VCaP (cell line): ENCODE data around the gene PLD1.

Source experiments
- H3K27ac ChIP-seq: fragments of 450-650 bp; 2 replicates; pipeline ENCODE4 v1.5.1; 2017
- TF ChIP-seq, protein P1 (sequence below): fragments of 450-650 bp; conservative IDR thresholded peaks from 2 replicates; pipeline ENCODE4 v1.5.1; 2017; ENCODE audit warnings: mild to moderate bottlenecking, moderate library complexity

The PLD1 gene

DNA sequence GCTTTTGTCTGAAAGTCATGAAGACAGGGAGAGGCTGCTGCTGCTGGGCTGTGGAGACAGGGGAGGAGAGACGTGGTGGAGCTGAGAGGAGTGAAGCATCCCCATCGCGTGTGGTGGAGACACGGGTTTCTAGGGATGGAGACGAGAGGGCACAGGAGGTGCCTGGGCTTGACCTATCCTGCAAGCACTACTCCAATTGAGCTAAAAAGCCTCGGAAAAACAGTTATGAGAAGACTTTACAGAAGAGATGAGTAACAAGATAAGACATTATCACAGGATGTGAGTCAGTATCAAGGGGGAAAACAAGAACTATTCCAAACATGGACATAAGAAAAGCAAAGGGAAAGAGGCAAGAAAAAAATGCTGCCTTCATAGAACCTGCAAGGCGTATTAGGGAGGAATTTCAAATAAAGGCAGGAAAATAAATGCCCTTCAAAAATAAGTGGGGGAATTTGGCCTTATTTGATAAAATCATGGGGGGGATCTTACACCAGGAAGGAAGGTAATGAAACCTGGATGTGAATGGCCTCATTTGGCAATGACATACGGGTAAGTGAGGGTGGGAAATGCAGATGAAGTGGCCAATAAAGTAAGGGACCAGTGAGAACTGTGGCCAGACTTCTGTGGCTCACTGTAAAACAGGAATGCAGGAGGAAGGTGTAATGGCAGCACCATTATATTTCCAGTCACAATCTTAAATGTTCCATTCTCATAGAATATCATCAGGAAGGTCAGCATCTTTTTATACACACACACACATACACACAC is 97.9 kb downstream of the PLD1 start:
- TF ChIP-seq, protein P1, sequence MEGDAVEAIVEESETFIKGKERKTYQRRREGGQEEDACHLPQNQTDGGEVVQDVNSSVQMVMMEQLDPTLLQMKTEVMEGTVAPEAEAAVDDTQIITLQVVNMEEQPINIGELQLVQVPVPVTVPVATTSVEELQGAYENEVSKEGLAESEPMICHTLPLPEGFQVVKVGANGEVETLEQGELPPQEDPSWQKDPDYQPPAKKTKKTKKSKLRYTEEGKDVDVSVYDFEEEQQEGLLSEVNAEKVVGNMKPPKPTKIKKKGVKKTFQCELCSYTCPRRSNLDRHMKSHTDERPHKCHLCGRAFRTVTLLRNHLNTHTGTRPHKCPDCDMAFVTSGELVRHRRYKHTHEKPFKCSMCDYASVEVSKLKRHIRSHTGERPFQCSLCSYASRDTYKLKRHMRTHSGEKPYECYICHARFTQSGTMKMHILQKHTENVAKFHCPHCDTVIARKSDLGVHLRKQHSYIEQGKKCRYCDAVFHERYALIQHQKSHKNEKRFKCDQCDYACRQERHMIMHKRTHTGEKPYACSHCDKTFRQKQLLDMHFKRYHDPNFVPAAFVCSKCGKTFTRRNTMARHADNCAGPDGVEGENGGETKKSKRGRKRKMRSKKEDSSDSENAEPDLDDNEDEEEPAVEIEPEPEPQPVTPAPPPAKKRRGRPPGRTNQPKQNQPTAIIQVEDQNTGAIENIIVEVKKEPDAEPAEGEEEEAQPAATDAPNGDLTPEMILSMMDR: no peak
- H3K27ac ChIP-seq: no peak overlapping the region

DNA sequence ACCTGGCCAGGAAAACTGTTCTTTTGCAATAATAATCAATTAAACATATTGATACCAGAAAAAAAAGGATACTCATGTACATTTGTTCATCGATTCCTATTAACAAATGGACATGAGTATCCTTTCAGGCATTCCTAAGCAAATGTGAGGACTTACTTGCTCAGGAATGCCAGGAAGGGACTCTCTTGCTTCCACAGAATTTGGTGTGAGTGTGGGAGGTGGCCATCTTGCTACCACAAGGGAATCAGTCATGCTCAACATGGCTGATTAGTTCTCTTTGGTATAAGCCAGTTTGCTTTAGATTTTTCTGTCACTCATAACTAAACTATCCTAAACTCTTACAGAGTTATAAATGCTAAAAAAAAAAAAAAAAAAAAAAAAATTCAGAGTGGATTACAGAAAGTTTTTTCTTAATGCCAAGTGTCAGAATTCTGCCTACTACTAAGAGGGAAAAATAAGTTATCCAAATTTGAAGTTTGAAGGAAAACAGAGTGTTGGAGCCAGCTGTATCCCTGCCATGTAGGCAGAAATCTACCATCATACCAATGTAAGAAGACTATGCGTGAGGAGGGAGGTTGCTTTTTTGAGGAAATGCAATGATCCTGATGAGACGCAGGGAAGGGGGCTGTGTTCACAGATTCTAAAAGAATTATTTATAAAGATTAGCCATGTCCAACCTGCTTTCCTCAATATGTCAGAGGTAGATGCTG is 98.7 kb downstream of the PLD1 start:
- TF ChIP-seq, protein P1: no peak
- H3K27ac ChIP-seq: no peak overlapping the region

DNA sequence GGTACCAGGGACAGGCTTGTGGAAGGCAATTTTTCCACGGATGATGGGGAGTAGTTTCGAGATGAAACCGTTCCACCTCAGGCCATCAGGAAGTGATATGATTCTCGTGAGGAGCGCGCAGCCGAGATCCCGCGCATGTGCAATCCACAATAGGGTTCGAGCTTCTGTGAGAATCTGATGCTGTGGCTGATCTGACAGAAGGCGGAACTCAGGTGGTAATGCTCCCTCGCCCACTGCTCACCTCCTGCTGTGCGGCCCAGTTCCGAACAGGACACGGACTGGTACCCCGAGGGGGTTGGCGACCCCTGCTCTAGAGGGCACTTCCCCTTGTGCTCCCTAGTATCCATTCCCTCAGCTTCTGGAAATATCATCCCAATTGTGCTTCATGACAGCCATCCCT is 99.9 kb downstream of the PLD1 start:
- TF ChIP-seq, protein P1: no peak
- no peak overlapping the region for H3K27ac ChIP-seq

DNA sequence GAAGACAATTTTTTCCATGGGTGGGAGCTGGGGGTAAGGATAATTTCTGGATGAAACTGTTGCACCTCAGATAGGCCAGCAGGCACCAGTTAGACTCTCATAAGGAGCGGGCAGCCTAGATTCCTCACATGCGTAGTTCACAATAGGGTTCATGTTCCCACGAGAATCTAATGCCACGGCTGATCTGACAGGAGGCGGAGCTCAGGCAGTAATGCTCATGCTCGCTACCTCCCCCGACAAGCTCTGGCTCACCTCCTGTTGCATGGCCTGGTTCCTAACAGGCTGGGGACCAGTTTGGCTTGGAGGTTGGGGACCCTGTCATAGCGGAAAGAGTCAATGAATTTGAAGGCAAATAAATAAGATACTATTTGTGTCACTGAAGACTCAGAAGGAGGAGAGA is 105.5 kb downstream of the PLD1 start:
- TF ChIP-seq, protein P1: no peak

DNA sequence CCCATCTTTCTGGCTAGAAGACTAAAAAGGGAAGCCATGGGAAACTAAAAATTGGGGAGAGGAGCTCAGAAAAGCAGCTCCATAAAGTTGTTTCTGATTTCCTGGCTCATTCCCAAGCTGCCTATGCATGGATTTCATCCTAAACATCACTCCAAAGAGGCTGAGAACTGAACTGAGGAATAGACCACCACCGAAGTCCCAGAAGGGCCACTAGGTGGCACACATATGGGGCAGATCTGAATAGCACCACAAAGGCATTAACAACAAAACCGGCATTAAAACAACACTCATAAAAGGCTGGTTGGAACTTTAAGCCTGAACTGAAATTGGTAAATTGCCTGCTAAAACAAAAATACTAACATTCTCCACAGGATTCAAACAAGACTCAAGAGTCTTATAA is 106.3 kb downstream of the PLD1 start:
- H3K27ac ChIP-seq: no peak overlapping the region
- TF ChIP-seq, protein P1: peak; percentile 82

More for the DNA sequence above, 105.5 kb downstream of the PLD1 start:
- no peak overlapping the region for H3K27ac ChIP-seq

DNA sequence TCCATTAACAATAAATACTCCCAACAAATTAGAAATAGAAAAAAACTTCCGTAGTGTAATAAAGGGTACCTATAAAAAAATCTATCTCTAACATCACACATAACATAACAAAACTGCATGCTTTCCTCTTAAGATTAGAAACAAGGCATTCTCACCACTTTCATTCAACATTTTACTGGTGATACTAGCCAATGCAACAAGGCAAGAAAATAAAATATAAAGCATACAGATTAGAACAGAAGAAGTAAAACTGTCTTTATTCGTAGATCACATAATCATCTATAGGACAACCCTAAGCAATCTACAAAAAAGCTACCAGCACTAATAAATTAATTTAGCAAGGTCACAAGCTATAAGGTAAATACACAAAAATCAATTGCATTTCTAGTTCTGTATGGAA is 107.1 kb downstream of the PLD1 start:
- TF ChIP-seq, protein P1: no peak
- no peak overlapping the region for H3K27ac ChIP-seq

DNA sequence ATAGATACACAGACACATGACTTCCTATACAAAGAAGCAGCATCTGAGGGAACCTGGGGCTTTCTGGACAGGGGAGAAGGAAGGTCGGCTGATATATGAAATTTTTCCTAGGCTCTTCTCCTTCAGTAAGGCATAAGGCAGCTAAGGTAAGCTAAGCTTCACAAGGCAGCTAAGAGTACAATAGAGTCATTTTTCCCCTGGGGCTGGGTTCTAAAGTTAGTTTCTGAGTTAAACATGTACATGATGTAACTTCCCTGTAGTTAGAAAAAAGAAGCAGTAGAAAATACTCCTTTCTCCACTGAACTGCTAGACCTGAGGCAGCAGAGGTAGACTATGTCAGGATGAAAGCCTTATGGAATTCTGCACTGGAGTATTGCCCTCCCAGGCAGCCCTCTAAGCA is 109.6 kb downstream of the PLD1 start:
- TF ChIP-seq, protein P1: no peak
- H3K27ac ChIP-seq: no peak overlapping the region
